Medulla oblongata (tissue), 1 donor: ENCODE data around the gene ADAM8.
"Not testable (repeated sequence)": the region's sequence is repeated elsewhere in the genome, so short reads cannot be mapped to it uniquely, and the experiment has no call there.

Experiments used
- DNase-seq: peaks from one replicate; pipeline ENCODE4 v3.0.0-alpha.2; 2015; ENCODE audit errors: extremely low spot score

The ADAM8 gene

DNA sequence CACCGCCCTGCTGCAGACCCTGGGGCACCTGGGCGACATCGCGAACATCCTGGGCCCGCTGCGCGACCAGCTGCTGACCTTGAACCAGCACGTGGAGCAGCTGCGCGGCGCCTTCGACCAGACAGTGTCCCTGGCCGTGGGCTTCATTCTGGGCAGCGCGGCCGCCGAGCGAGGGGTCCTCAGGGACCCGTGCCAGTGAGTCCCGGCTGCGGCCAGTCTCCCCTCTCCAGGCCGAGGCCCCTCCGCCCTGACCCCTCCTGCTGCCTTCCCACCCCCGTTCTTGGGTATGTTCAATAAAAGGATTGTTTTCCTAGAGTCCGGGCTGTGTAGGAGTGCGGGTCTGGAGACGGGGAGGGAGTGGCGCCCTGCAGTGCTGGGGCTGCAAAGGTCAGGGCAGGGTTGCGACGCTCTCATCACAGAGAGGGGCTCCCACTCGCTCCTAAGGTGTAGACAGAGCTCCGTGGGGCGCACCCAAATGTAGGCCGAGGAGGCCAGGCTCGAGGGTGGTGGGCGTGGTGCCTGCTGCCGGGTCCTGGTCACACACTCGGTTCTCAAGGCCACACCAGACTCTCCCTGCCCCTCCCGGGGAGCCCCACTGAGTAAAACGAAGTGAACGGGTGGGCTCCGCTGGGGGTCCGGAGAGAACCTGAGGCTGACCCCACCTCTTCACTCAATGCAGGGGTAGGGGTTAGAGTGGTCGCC lies 45.3 kb downstream of the ADAM8 start:
- no peak for DNase-seq

DNA sequence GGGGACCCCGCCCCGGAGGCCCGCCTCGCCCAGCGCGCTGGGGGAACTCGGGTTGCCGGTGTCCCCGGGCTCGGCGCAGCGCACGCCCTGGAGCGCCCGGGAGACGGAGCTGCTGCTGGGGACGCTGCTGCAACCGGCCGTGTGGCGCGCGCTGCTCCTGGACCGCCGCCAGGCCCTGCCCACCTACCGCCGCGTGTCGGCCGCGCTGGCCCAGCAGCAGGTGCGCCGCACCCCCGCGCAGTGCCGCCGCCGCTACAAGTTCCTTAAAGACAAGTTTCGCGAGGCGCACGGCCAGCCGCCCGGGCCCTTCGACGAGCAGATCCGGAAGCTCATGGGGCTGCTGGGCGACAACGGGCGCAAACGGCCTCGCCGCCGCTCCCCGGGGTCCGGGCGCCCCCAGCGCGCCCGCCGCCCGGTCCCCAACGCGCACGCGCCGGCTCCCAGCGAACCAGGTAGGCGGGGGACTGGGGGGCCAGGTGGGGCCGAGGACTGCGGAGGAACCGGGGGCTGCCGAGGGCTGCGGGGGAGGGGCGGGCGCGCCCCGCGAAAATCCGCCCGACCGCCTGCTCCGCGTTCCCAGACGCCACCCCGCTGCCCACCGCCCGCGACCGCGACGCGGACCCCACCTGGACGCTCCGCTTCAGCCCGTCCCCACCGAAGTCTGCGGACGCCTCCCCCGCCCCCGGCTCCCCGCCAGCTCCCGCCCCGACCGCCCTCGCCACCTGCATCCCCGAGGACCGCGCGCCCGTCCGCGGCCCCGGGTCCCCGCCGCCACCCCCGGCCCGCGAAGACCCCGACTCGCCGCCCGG lies 46.1 kb downstream of the ADAM8 start:
- no peak for DNase-seq

DNA sequence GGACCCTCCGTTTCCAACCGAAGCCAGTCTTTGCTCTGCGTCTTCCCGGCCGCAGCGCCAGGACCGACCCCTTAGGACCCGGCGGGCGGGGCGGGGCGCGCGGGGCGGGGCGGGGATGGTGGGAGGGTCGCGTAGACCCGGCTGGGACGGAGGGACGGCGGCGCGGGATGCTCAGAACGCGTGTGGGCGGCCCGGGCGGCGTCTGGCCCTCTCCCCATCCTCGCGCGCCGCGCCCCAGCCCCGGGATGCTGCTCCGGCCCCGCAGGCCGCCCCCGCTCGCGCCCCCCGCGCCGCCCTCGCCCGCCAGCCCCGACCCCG lies 46.7 kb downstream of the ADAM8 start, which contains the start of gene UTF1:
UTF1 (plus strand) TSS at position 174 of the 318 bp plus-strand sequence; CDS start at position 246, 72 bp downstream.
- DNase-seq, result no peak

- DNase-seq, result no peak
Measured at GRCh38 chr10:133229265-133230043, 47.2 kb downstream of the ADAM8 start.

GRCh38 chr10:133227256-133227655 lies 49.4 kb downstream of the ADAM8 start:
- DNase-seq, result no peak

GRCh38 chr10:133226251-133226808 lies 50.3 kb downstream of the ADAM8 start:
- DNase-seq, result no peak

GRCh38 chr10:133225707-133226191 lies 50.9 kb downstream of the ADAM8 start:
- DNase-seq, result peak; percentile 33

GRCh38 chr10:133224756-133225372 lies 51.8 kb downstream of the ADAM8 start:
- peak; percentile 57 for DNase-seq

GRCh38 chr10:133224076-133224475 lies 52.6 kb downstream of the ADAM8 start:
- no peak for DNase-seq

GRCh38 chr10:133221756-133222155 lies 54.9 kb downstream of the ADAM8 start:
- DNase-seq, result not testable (repeated sequence)

GRCh38 chr10:133221331-133221730 lies 55.3 kb downstream of the ADAM8 start:
- DNase-seq, result no peak

- DNase-seq, result no peak
Measured at GRCh38 chr10:133219782-133220181, 56.9 kb downstream of the ADAM8 start.

DNA sequence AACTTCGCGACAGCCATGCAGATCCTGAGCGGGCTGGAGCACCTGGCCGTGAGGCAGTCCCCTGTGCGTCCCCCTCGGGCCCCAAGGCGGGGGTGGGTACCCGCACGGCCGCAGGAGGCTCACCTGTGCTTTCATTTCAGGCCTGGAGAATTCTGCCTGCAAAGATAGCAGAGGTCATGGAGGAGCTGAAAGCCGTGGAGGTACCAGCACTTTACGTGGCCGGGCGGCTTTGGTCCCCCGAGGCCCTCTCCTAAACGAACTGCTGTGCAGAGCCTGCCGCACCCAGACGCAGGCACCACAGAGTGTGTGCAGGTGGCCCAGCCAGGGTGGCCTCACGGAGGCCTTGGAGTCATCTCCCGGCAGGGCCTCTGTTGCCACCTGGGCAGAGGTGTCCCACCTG lies 57.8 kb downstream of the ADAM8 start:
- DNase-seq, result no peak

DNA sequence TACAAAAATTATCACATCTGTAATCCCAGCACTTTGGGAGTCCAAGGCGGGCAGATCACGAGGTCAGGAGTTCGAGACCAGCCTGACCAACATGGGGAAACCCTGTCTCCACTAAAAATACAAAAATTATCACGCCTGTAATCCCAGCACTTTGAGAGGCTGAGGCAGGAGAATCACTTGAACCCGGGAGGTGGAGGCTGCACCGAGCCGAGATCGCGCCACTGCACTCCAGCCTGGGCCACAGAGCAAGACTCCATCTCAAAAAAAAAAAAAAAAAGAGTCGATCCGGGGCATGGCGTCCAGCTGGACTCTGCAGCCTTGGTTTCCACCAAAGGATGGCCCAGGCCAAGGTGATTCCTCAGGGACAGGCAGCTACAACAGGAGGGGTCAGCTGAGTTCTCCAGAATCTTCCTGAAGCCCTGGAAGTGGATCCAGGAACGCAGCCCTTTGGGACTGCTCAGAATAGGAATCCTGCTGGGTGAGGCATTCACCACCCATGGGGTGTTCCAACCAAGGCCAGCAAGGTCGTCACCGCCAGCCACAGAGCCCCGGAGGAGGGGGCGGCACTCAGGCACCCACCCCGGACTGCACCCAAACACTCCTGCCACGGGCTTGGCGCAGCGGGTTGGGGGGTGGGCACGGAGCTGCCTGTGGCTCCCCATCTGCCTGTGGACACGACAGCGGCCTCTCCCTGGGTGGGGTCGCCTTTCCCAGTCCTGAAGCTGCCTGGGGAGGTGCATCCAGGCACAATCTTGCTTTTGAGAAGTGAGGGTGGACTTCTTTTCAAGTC lies 58.7 kb downstream of the ADAM8 start:
- DNase-seq, result no peak

- DNase-seq, result no peak
Measured at GRCh38 chr10:133216776-133217175, 59.9 kb downstream of the ADAM8 start.

GRCh38 chr10:133215586-133215985 lies 61.1 kb downstream of the ADAM8 start:
- no peak for DNase-seq

DNA sequence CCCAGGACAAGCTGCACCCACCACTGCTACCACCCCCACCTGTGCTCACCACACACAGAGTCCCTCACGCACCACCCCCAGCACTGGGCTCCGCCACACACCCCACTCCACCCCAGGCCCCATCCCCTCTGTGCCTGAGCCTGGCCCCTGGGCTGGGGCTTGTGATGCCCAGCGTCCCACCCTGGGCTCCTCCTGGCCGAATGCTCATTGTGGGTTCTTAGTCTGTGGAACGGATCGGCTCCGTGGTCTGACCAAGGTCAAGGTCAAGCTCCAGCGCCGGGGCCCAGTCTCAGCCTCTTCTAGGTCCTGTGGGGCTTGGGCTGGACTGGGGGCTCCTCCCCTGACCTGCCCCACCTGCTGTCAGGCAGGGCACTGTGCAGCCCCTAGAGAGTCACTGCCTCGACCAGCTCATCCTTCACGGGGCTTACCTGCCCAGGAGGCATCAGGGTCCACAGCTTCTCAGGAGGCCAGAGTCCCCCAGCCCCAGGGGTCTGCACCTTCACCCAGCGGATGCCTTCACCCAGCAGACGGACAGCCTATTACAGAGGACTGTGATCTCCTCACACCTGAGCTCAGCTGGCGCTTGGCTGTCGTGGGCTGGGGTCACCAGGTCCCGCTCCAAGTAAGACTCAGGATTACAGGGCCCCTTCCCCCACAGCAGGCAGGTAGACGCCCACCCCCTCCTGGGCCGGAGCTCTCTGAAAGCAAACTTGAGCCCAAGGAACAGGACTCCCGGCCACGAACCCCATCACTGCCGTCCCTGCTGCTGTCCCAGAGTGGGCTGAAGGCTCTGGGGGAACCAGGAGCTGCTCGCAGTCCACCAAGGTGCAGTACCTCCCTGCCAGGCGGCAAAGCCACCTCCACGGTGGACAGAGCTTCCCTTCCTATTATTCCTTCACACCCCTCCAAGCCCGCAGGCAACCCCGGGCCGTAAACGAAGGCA lies 61.9 kb downstream of the ADAM8 start:
- DNase-seq, result no peak

- DNase-seq, result no peak
Measured at GRCh38 chr10:133213641-133214467, 62.8 kb downstream of the ADAM8 start.
